GM21423 (cell line): ENCODE measurements around the gene PBXIP1.
"Not testable (repeated sequence)": the region's sequence is repeated elsewhere in the genome, so short reads cannot be mapped to it uniquely, and the experiment has no call there.

ENCODE experiments used
- ATAC-seq: cut with Tn5 transposase; IDR thresholded peaks from one replicate; pipeline ENCODE4 v1.9.1; 2021; ENCODE audit warnings: mild to moderate bottlenecking, moderate library complexity; ENCODE audit not compliant: unreplicated experiment

PBXIP1 gene

GRCh38 chr1:154955718-154956543 is at the start of gene PBXIP1:
PBXIP1 (minus strand) TSS chr1:154956099; CDS start chr1:154953721, 2,378 bp downstream.
- ATAC-seq = peak; percentile 58

GRCh38 chr1:155005076-155006011 is 49.4 kb upstream of the PBXIP1 start:
- no peak for ATAC-seq

GRCh38 chr1:155004352-155005075 is 48.6 kb upstream of the PBXIP1 start:
- ATAC-seq = no peak

GRCh38 chr1:155003766-155004351 is 48.0 kb upstream of the PBXIP1 start:
- ATAC-seq = no peak

GRCh38 chr1:155003227-155003765 is 47.4 kb upstream of the PBXIP1 start:
- no peak for ATAC-seq

- peak; percentile 6 for ATAC-seq
These were observed 46.7 kb upstream of the PBXIP1 start, which contains the start of gene ZBTB7B for GRCh38 chr1:155002464-155003226. ZBTB7B (plus strand) TSS chr1:155002802; CDS start chr1:155014661, 11,859 bp downstream.

GRCh38 chr1:155001675-155002463 is 46.0 kb upstream of the PBXIP1 start:
- ATAC-seq = peak; percentile 53

- peak; percentile 10 for ATAC-seq
These were observed 45.5 kb upstream of the PBXIP1 start for GRCh38 chr1:155001425-155001674.

- peak; percentile 38 for ATAC-seq
These were observed 45.0 kb upstream of the PBXIP1 start for GRCh38 chr1:155000726-155001424.

GRCh38 chr1:155000411-155000725 is 44.5 kb upstream of the PBXIP1 start:
- no peak for ATAC-seq

GRCh38 chr1:154999571-155000410 is 43.9 kb upstream of the PBXIP1 start:
- ATAC-seq = no peak

GRCh38 chr1:154998818-154999570 is 43.1 kb upstream of the PBXIP1 start:
- ATAC-seq = no peak

- ATAC-seq = no peak
These were observed 42.4 kb upstream of the PBXIP1 start for GRCh38 chr1:154998201-154998780.

- no peak for ATAC-seq
These were observed 41.2 kb upstream of the PBXIP1 start for GRCh38 chr1:154996966-154997701.

GRCh38 chr1:154995301-154995983 is 39.5 kb upstream of the PBXIP1 start:
- ATAC-seq = not testable (repeated sequence)
